Trophoblast cell (in vitro differentiated cells and primary cell): ENCODE data around the gene CDHR5.

ENCODE experiments used
- DNase-seq, 2 donors: peaks; one replicate each; pipeline ENCODE4 v3.0.0-alpha.2; 2016
- H2AFZ ChIP-seq: 2 replicates; pipeline ENCODE4 v1.6.1; 2013; ENCODE audit warnings: low read length, moderate library complexity, mild to moderate bottlenecking; ENCODE audit not compliant: insufficient read depth, poor library complexity
- H2AK5ac ChIP-seq: 2 replicates; pipeline ENCODE4 v1.6.1; 2013; ENCODE audit warnings: mild to moderate bottlenecking, low read length
- H2BK120ac ChIP-seq: 2 replicates; pipeline ENCODE4 v1.6.1; 2013; ENCODE audit warnings: low read length, mild to moderate bottlenecking, moderate library complexity; ENCODE audit not compliant: insufficient read depth, poor library complexity
- H2BK12ac ChIP-seq: 2 replicates; pipeline ENCODE4 v1.6.1; 2013; ENCODE audit warnings: mild to moderate bottlenecking, low read length, moderate library complexity
- H2BK5ac ChIP-seq: 2 replicates; pipeline ENCODE4 v1.6.1; 2013; ENCODE audit warnings: low read length, low read depth, moderate library complexity, mild to moderate bottlenecking; ENCODE audit not compliant: poor library complexity
- H3K14ac ChIP-seq: 2 replicates; pipeline ENCODE4 v1.6.1; 2013; ENCODE audit warnings: mild to moderate bottlenecking, low read length
- H3K18ac ChIP-seq: 2 replicates; pipeline ENCODE4 v1.6.1; 2013; ENCODE audit warnings: mild to moderate bottlenecking, low read length
- H3K23ac ChIP-seq: 2 replicates; pipeline ENCODE4 v1.6.1; 2013; ENCODE audit warnings: low read length
- H3K27ac ChIP-seq: 2 replicates; pipeline ENCODE4 v1.5.1; 2013; ENCODE audit warnings: low read depth, mild to moderate bottlenecking, inconsistent platforms, low read length, moderate library complexity
- H3K27me3 ChIP-seq: 2 replicates; pipeline ENCODE4 v1.6.1; 2013; ENCODE audit warnings: inconsistent platforms, mild to moderate bottlenecking, low read length, moderate library complexity; ENCODE audit not compliant: insufficient read depth
- H3K36me3 ChIP-seq, 2 experiments: 1 replicate in 1 of 2; 2 replicates in 1 of 2; pipeline ENCODE4 v1.6.1; 2013; ENCODE audit warnings: low read length in 2 of 2, mild to moderate bottlenecking in 2 of 2, moderate library complexity in 1 of 2; ENCODE audit not compliant: insufficient read depth in 2 of 2, control insufficient read depth in 1 of 2
- H3K4ac ChIP-seq: 2 replicates; pipeline ENCODE4 v1.6.1; 2013; ENCODE audit warnings: low read depth, mild to moderate bottlenecking, low read length, moderate library complexity
- H3K4me1 ChIP-seq, 2 experiments: 1 replicate in 1 of 2; 2 replicates in 1 of 2; pipeline ENCODE4 v1.6.1; 2013; ENCODE audit warnings: low read length in 2 of 2, mild to moderate bottlenecking in 2 of 2, moderate library complexity in 1 of 2; ENCODE audit not compliant: insufficient read depth in 2 of 2, control insufficient read depth in 1 of 2
- H3K4me2 ChIP-seq: 2 replicates; pipeline ENCODE4 v1.6.1; 2013; ENCODE audit warnings: inconsistent platforms, mild to moderate bottlenecking, low read length, moderate library complexity
- H3K4me3 ChIP-seq: 2 replicates; pipeline ENCODE4 v1.5.1; 2013; ENCODE audit warnings: mild to moderate bottlenecking, low read depth, low read length, inconsistent platforms
- H3K79me1 ChIP-seq: one replicate; pipeline ENCODE4 v1.6.1; 2013; ENCODE audit warnings: low read length
- H3K79me2 ChIP-seq: 2 replicates; pipeline ENCODE4 v1.6.1; 2013; ENCODE audit warnings: low read length, mild to moderate bottlenecking; ENCODE audit not compliant: control insufficient read depth, insufficient read depth, poor library complexity
- H3K9ac ChIP-seq: 2 replicates; pipeline ENCODE4 v1.6.1; 2013; ENCODE audit warnings: mild to moderate bottlenecking, low read length
- H3K9me3 ChIP-seq: 2 replicates; pipeline ENCODE4 v1.6.1; 2013; ENCODE audit warnings: low read depth, mild to moderate bottlenecking, control low read depth, inconsistent platforms, low read length; ENCODE audit not compliant: insufficient read depth
- H4K12ac ChIP-seq: 2 replicates; pipeline ENCODE4 v1.6.1; 2013; ENCODE audit warnings: low read depth, mild to moderate bottlenecking, low read length, moderate library complexity
- H4K8ac ChIP-seq: 2 replicates; pipeline ENCODE4 v1.6.1; 2013; ENCODE audit warnings: low read depth, mild to moderate bottlenecking, low read length, moderate library complexity
- H4K91ac ChIP-seq: one replicate; pipeline ENCODE4 v1.6.1; 2013; ENCODE audit warnings: low read depth, mild to moderate bottlenecking, low read length, moderate library complexity
- WGBS: extraction: QIAGEN DNeasy Blood & Tissue Kit; methylation state at CpG from one replicate; pipeline ENCODE4 v1.1.7; 2013; ENCODE audit warnings: missing lambda C conversion rate; ENCODE audit not compliant: insufficient read length, insufficient coverage; ENCODE audit errors: extremely low coverage; 5-methylcytosine and 5-hydroxymethylcytosine counted together

The CDHR5 gene

GRCh38 chr11:617912-618682 lies 6.7 kb downstream of the CDHR5 start:
- Histone ChIP-seq H4K12ac (no peak overlapping the region), H3K79me2 (no peaks in the 10 kb centered on the region), H3K36me3 (peaks cover 26 to 27% of the 10 kb centered on the region in 2 experiments), H2BK12ac (no peak overlapping the region), H2AFZ (no peak overlapping the region), H3K4me1 (peaks cover 9 to 17% of the 10 kb centered on the region in 2 experiments), H3K23ac (no peak overlapping the region), H2BK5ac (no peak overlapping the region), H2AK5ac (no peak overlapping the region), H3K79me1 (peaks cover 2% of the 10 kb centered on the region), H3K14ac (no peak overlapping the region), H3K4ac (no peak overlapping the region), H3K4me2 (no peak overlapping the region), H3K27me3 (no peaks in the 10 kb centered on the region), H3K18ac (no peak overlapping the region), H3K4me3 (no peak overlapping the region), H3K9me3 (peaks cover 3% of the 10 kb centered on the region), H3K9ac (no peak overlapping the region), H4K8ac (no peak overlapping the region), H4K91ac (no peak overlapping the region), H3K27ac (no peak overlapping the region), H2BK120ac (no peak overlapping the region)
- no CpG with 5 or more reads among the region's 25 CpGs for WGBS
- no peak for DNase-seq

DNA sequence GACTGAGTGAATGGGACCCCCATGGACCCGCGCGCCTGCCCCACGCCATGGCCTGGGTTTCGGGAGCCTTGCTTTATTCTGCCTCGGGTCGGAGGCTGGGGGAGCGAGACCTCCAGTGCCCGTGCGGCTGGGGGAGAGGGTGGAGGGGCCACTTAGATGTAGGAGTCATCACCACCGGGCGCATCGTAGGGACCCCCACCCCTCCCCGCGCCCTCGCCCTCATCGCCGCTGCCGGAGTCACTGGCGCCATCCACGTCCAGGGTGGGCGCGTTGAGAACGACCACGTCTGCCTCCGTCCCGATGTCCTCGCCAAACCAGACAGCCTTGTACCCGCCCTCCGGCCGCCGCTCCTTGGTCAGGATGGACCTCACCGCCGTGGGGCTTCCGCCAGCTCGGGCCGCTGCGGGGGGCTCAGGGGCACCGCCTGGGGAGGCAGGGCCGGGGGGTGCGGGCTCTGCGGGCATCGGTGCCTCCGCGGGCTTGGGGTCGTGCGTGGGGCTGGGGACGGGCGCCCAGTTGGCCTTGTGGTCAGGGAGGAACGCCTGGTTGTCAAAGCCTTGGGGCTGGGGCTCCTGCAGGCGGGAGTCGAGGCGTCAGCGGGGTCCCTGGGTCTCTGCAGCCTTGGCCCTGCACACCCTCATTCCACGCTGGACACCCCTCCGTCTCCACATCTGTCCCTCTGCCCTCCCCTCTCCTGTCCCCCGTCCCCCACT lies 7.4 kb downstream of the CDHR5 start:
- no peak overlapping the region for H4K91ac ChIP-seq
- no peak for DNase-seq
- no peak overlapping the region for H3K9ac ChIP-seq
- no peak overlapping the region for H2BK5ac ChIP-seq
- H3K23ac ChIP-seq = no peak overlapping the region
- no peak overlapping the region for H3K18ac ChIP-seq
- WGBS = no CpG with 5 or more reads among the region's 57 CpGs
- H3K4me1 ChIP-seq = peaks cover 9 to 17% of the 10 kb centered on the region in 2 experiments
- no peak overlapping the region for H3K27ac ChIP-seq
- peaks cover 33 to 34% of the 10 kb centered on the region in 2 experiments for H3K36me3 ChIP-seq
- H3K4ac ChIP-seq = no peak overlapping the region
- no peak overlapping the region for H4K8ac ChIP-seq
- no peak overlapping the region for H3K14ac ChIP-seq
- H2AFZ ChIP-seq = no peak overlapping the region
- no peak overlapping the region for H2BK120ac ChIP-seq
- H3K4me2 ChIP-seq = no peak overlapping the region
- H3K4me3 ChIP-seq = no peak overlapping the region
- H2BK12ac ChIP-seq = no peak overlapping the region
- H3K27me3 ChIP-seq = no peaks in the 10 kb centered on the region
- no peak overlapping the region for H4K12ac ChIP-seq
- no peak overlapping the region for H2AK5ac ChIP-seq
- no peaks in the 10 kb centered on the region for H3K79me2 ChIP-seq
- peaks cover 3% of the 10 kb centered on the region for H3K9me3 ChIP-seq
- H3K79me1 ChIP-seq = peaks cover 2% of the 10 kb centered on the region

GRCh38 chr11:616320-617198 lies 8.2 kb downstream of the CDHR5 start:
- no peaks in the 10 kb centered on the region for H3K27me3 ChIP-seq
- H3K23ac ChIP-seq = no peak overlapping the region
- peak overlapping the region; percentile 55 for H4K8ac ChIP-seq
- no peak overlapping the region for H3K4ac ChIP-seq
- no peak overlapping the region for H3K18ac ChIP-seq
- no peak for DNase-seq
- no peak overlapping the region for H2BK120ac ChIP-seq
- no CpG with 5 or more reads among the region's 39 CpGs for WGBS
- no peak overlapping the region for H3K27ac ChIP-seq
- H3K4me1 ChIP-seq = peaks cover 9 to 17% of the 10 kb centered on the region in 2 experiments
- no peak overlapping the region for H2BK5ac ChIP-seq
- peak overlapping the region; percentile 84 for H3K4me2 ChIP-seq
- H3K14ac ChIP-seq = no peak overlapping the region
- peaks cover 2% of the 10 kb centered on the region for H3K79me1 ChIP-seq
- H3K36me3 ChIP-seq = peaks cover 41 to 42% of the 10 kb centered on the region in 2 experiments
- no peak overlapping the region for H3K4me3 ChIP-seq
- no peak overlapping the region for H2AFZ ChIP-seq
- H2BK12ac ChIP-seq = no peak overlapping the region
- H4K12ac ChIP-seq = no peak overlapping the region
- no peaks in the 10 kb centered on the region for H3K79me2 ChIP-seq
- H2AK5ac ChIP-seq = no peak overlapping the region
- H4K91ac ChIP-seq = peak overlapping the region; percentile 25
- H3K9ac ChIP-seq = no peak overlapping the region
- peaks cover 1% of the 10 kb centered on the region for H3K9me3 ChIP-seq
